T-cell (primary cell): ENCODE results near the gene EOLA1. TPM values are rescaled to one million over a fixed set of nuclear protein-coding genes. Genes with fewer than 3 reads are reported as not detected.
"Not testable (repeated sequence)": the region's sequence is repeated elsewhere in the genome, so short reads cannot be mapped to it uniquely, and the experiment has no call there.

ENCODE experiments used
- ATAC-seq, 4 experiments: fragments of 200-7000 bp in 3 of 4; fragments of 150-1000 bp in 1 of 4; cut with Tn5 transposase; replicated peaks in 1 of 4; 1 replicate in 3 of 4; 2 replicates in 1 of 4; pipeline ENCODE4 v1.10.0; 2021; ENCODE audit warnings: moderate library complexity in 3 of 4, mild to moderate bottlenecking in 2 of 4, moderate number of reproducible peaks in 1 of 4
- CTCF ChIA-PET, 2 donors: fragments of 300-600 bp; sonication (Branson Sonifier 250); formaldehyde crosslinking; loops; one replicate each; lab custom pipeline; 2022; ENCODE audit warnings: antibody characterized with exemption in 2 of 2; lab: Charles Lee
- POLR2A ChIA-PET, 2 donors: fragments of 300-600 bp; sonication (Branson Sonifier 250); formaldehyde crosslinking; loops; one replicate each; lab custom pipeline; 2022; ENCODE audit warnings: antibody characterized with exemption in 2 of 2; lab: Charles Lee
- DNase-seq, 35 experiments: peaks; one replicate each; pipeline versions ENCODE4 v3.0.0 to v3.0.0-alpha.2; 2013 to 2023
- H3K27ac ChIP-seq: one replicate; pipeline ENCODE4 v1.5.1; 2013; ENCODE audit warnings: low read length
- H3K27me3 ChIP-seq, 2 experiments: replicated peaks in 1 of 2; 1 replicate in 1 of 2; 2 replicates in 1 of 2; pipeline versions ENCODE4 v1.6.1 to v1.7.0; 2013; ENCODE audit warnings: low read length in 1 of 2, mixed read lengths in 1 of 2; ENCODE audit not compliant: control insufficient read depth in 2 of 2, insufficient read depth in 2 of 2; ENCODE audit errors: extremely low read depth in 1 of 2
- H3K36me3 ChIP-seq, 2 donors: 1 replicate in 1 of 2; 2 replicates in 1 of 2; pipeline versions ENCODE4 v1.6.1 to v1.7.0; 2013; ENCODE audit warnings: low read length in 1 of 2; ENCODE audit not compliant: control insufficient read depth in 2 of 2, insufficient read depth in 1 of 2; ENCODE audit errors: extremely low read depth in 1 of 2
- H3K4me1 ChIP-seq, 2 experiments: 1 replicate in 1 of 2; 2 replicates in 1 of 2; pipeline versions ENCODE4 v1.6.1 to v1.7.0; 2013; ENCODE audit warnings: low read length in 2 of 2, mixed read lengths in 1 of 2; ENCODE audit not compliant: insufficient read depth in 2 of 2, control insufficient read depth in 1 of 2; ENCODE audit errors: extremely low read depth in 1 of 2
- H3K4me3 ChIP-seq, 2 donors: 1 replicate in 1 of 2; 2 replicates in 1 of 2; pipeline versions ENCODE4 v1.5.1 to v1.7.0; 2013; ENCODE audit warnings: mild to moderate bottlenecking in 2 of 2, low read length in 1 of 2, moderate library complexity in 1 of 2; ENCODE audit not compliant: control insufficient read depth in 1 of 2; ENCODE audit errors: extremely low read depth in 1 of 2
- H3K9me3 ChIP-seq: 2 replicates; pipeline ENCODE4 v1.7.0; 2013
- H3K27ac Mint-ChIP-seq, 2 donors: one replicate each; pipeline ENCODE4 v1.8.0; 2020 to 2021; ENCODE audit warnings: mild to moderate bottlenecking in 2 of 2, mixed read lengths in 2 of 2
- H3K27me3 Mint-ChIP-seq, 2 donors: one replicate each; pipeline ENCODE4 v1.8.0; 2021 to 2022; ENCODE audit warnings: mixed read lengths in 2 of 2
- H3K36me3 Mint-ChIP-seq: one replicate; pipeline ENCODE4 v1.8.0; 2021; ENCODE audit warnings: mixed read lengths
- H3K4me1 Mint-ChIP-seq, 3 donors: one replicate each; pipeline ENCODE4 v1.8.0; 2020 to 2022; ENCODE audit warnings: mixed read lengths in 3 of 3, mild to moderate bottlenecking in 1 of 3
- H3K4me3 Mint-ChIP-seq, 3 donors: one replicate each; pipeline ENCODE4 v1.8.0; 2020 to 2022; ENCODE audit warnings: mild to moderate bottlenecking in 3 of 3, mixed read lengths in 3 of 3, moderate library complexity in 3 of 3
- H3K9me3 Mint-ChIP-seq, 3 donors: one replicate each; pipeline ENCODE4 v1.8.0; 2020 to 2022; ENCODE audit warnings: mixed read lengths in 3 of 3
- WGBS: methylation state at CpG from one replicate; pipeline ENCODE4 v1.1.5; 2013; ENCODE audit warnings: missing lambda C conversion rate; ENCODE audit not compliant: insufficient coverage; 5-methylcytosine and 5-hydroxymethylcytosine counted together
- total RNA-seq, 35 experiments: library from RNA in 6 of 35; stranded (reverse) in 6 of 35; fragments of 120-200 nt in 1 of 35; gene quantifications; one replicate each; pipeline versions ENCODE4 v1.2.1 to v1.2.4 and lab custom pipeline; 2013 to 2026

EOLA1 gene
- total RNA-seq, 5 donors from 2014 or later (not counting 1 experiment from before 2014, with no cell fraction given) = 24.1 to 79.0 (median 39.4) TPM

- H3K9me3 Mint-ChIP-seq, H3K27me3 Mint-ChIP-seq, H3K9me3 ChIP-seq, ATAC-seq, CTCF ChIA-PET, H3K4me1 ChIP-seq, POLR2A ChIA-PET, H3K4me3 ChIP-seq, H3K27ac Mint-ChIP-seq, H3K36me3 ChIP-seq, H3K27me3 ChIP-seq, H3K36me3 Mint-ChIP-seq, H3K27ac ChIP-seq, H3K4me3 Mint-ChIP-seq, H3K4me1 Mint-ChIP-seq, DNase-seq: not testable (repeated sequence)
- WGBS = no CpG with 5 or more reads among the region's 3 CpGs
Measured at GRCh38 chrX:149532868-149533267, 7.9 kb upstream of the EOLA1 start.

DNA sequence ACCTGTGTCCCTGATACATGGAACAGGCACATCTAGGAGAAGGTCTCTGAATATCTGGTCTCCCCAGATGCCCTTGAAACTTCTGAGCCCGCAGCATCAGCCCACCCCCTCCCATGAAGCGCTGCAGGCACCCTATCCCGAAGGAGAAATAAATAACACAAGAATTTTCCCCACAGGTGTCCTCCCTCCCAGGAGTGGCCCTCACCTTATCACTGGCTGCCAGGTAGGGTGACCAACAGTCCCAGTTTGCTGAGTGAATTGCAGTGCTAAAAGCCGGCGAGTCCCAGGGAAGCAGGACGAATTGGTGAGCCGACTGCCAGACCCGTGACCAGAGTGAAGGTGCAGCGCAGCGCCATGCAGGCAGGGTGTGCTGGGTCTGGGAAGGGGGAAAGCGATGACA is 6.8 kb upstream of the EOLA1 start:
- H3K36me3 Mint-ChIP-seq, H3K4me1 ChIP-seq, ATAC-seq, H3K4me3 ChIP-seq, H3K9me3 ChIP-seq, CTCF ChIA-PET, DNase-seq, H3K27ac Mint-ChIP-seq, H3K27me3 ChIP-seq, H3K9me3 Mint-ChIP-seq, POLR2A ChIA-PET, H3K4me1 Mint-ChIP-seq, H3K4me3 Mint-ChIP-seq, H3K36me3 ChIP-seq, H3K27me3 Mint-ChIP-seq, H3K27ac ChIP-seq: not testable (repeated sequence)
- WGBS = 100% methylated on average over 1 of the region's 11 CpGs

DNA sequence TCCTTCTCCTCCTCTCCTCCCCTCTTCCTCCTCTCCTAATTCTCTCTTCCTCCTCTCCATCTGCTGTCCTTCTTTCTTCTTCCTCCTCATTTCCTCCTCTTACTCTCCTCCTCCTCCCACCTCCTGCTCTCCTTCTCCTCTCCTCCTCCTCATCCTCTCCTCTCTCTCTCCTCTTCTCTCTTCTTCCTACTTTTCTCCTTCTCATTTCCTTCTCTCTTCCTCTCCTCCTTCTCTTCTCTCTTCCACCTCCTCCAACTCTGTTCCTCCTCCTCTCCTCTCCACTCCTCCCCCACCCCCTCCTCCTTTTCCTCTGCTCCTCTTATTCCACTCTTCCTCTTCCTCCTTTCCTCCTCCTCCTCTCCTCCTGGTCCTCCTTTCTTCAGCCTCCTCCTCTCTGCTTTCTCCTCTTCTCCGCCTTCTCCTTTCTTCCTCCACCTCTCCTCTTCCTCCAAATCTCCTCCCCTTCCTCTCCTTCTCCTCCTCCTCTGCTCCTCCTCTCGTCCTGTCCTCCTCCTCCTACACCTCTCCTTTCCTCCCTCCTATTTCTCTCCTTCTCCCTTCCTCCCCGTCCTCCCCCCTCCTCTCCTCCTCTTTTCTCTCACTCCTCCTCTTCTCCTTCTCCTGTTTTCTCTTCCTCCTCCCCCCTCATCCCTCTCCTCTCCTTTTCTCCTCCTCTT is 5.7 kb upstream of the EOLA1 start:
- H3K27me3 Mint-ChIP-seq, H3K9me3 ChIP-seq, DNase-seq, CTCF ChIA-PET, H3K4me3 ChIP-seq, H3K27me3 ChIP-seq, H3K36me3 Mint-ChIP-seq, H3K4me1 ChIP-seq, H3K27ac ChIP-seq, H3K4me3 Mint-ChIP-seq, ATAC-seq, POLR2A ChIA-PET, H3K36me3 ChIP-seq, H3K9me3 Mint-ChIP-seq, H3K27ac Mint-ChIP-seq: not testable (repeated sequence)
- WGBS = 83% methylated on average over 3 of the region's 3 CpGs
- peaks cover 4 to 10% (median 5%) of the 10 kb centered on the region in 3 donors for H3K4me1 Mint-ChIP-seq

- WGBS = no CpG with 5 or more reads among the region's 11 CpGs
- H3K4me3 ChIP-seq, CTCF ChIA-PET, POLR2A ChIA-PET, DNase-seq, H3K27ac ChIP-seq, H3K9me3 Mint-ChIP-seq, H3K27me3 ChIP-seq, ATAC-seq, H3K27me3 Mint-ChIP-seq, H3K36me3 ChIP-seq, H3K36me3 Mint-ChIP-seq, H3K4me3 Mint-ChIP-seq, H3K4me1 Mint-ChIP-seq, H3K27ac Mint-ChIP-seq, H3K9me3 ChIP-seq: not testable (repeated sequence)
- H3K4me1 ChIP-seq = peaks cover 3 to 16% of the 10 kb centered on the region in 2 experiments
Measured at GRCh38 chrX:149537474-149537873, 3.3 kb upstream of the EOLA1 start.

GRCh38 chrX:149539283-149540130 is 1.3 kb upstream of the EOLA1 start:
- H3K36me3 Mint-ChIP-seq = no peaks in the 10 kb centered on the region
- H3K27ac Mint-ChIP-seq = peak overlapping the region; percentile 87
- H3K4me3 Mint-ChIP-seq = peak overlapping the region; percentile 80 to 83 (median 80)
- H3K9me3 ChIP-seq = no peaks in the 10 kb centered on the region
- ATAC-seq (peak; percentile 49 to 60 (median 56)), DNase-seq (peak; percentile 60 to 93 (median 87))
- H3K9me3 Mint-ChIP-seq = no peaks in the 10 kb centered on the region
- POLR2A ChIA-PET = interaction anchor here (0.5 to 3.7 kb wide), 19 partner anchors 10 to 1031 kb away, joined by 3 to 111 read pairs (median 7); partner anchors contain the start of genes EOLA2 (in 1 of the 2) and IDS (in 1 of the 2)
- peaks cover 0 to 10% (median 8%) of the 10 kb centered on the region in 3 donors for H3K4me1 Mint-ChIP-seq
- H3K4me1 ChIP-seq = peaks cover 3 to 16% of the 10 kb centered on the region in 2 experiments
- 0% methylated on average over 9 of the region's 34 CpGs for WGBS
- peak overlapping the region; percentile 62 for H3K4me3 ChIP-seq
- peak overlapping the region; percentile 84 for H3K27ac ChIP-seq
- H3K27me3 ChIP-seq = no peaks in the 10 kb centered on the region
- CTCF ChIA-PET = interaction anchor here (0.6 to 2.7 kb wide), 13 partner anchors 9 to 400 kb away, joined by 3 to 64 read pairs (median 4); partner anchors contain the start of genes EOLA2 (in 1 of the 2) and IDS (in 1 of the 2)
- peaks cover 0 to 4% of the 10 kb centered on the region in 2 donors for H3K36me3 ChIP-seq
- H3K27me3 Mint-ChIP-seq = no peaks in the 10 kb centered on the region

DNA sequence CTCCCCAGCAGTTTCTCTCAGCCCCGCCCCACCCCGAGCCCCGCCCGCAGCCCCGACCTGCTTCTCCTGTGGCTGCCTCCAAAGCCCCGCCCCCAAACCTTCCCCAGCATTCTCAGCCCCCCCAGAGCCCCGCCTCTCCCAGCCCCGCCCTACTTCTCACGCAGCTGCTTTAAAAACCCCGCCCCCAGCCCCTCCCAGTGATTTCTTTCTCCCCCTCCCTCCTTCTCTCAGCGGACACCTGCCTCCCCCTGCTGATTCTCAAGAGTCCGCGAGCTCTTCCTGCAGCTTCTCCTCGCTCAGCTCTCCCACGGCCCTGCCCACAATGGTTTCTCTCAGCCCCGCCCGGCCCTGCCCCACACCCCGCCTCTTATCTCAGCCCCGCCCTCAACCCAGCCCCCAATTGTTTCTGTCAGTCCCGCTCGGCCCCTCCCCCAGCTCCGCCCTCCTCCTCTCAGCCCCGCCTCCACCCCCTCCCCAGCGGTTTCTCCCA is 636 bp upstream of the EOLA1 start:
- Histone ChIP-seq H3K27ac (peak overlapping the region; percentile 100), H3K9me3 (no peaks in the 10 kb centered on the region), H3K36me3 (peaks cover 0 to 4% of the 10 kb centered on the region in 2 donors), H3K4me1 (peaks cover 3 to 16% of the 10 kb centered on the region in 2 experiments), H3K4me3 (peak overlapping the region in 1 of 2 donors; percentile 91), H3K27me3 (no peaks in the 10 kb centered on the region)
- WGBS = 0% methylated on average over 1 of the region's 24 CpGs
- CTCF ChIA-PET = interaction anchor here (0.6 to 2.7 kb wide), 11 partner anchors 9 to 1648 kb away, joined by 3 to 64 read pairs (median 4); partner anchors contain the start of genes EOLA2 (in 1 of the 2) and IDS (in 1 of the 2)
- Mint-ChIP-seq H3K4me1 (peaks cover 0 to 10% (median 10%) of the 10 kb centered on the region in 3 donors), H3K27me3 (no peaks in the 10 kb centered on the region), H3K9me3 (no peaks in the 10 kb centered on the region), H3K27ac (peak overlapping the region; percentile 96 to 100), H3K4me3 (peak overlapping the region; percentile 76 to 97 (median 80)), H3K36me3 (no peaks in the 10 kb centered on the region)
- ATAC-seq (peak; percentile 58 to 68 (median 60)), DNase-seq (peak; percentile 73 to 94 (median 89))
- POLR2A ChIA-PET = interaction anchor here (0.6 to 3.7 kb wide), 20 partner anchors 10 to 1152 kb away, joined by 3 to 111 read pairs (median 8); partner anchors contain the start of genes EOLA2 (in 1 of the 2) and IDS (in 1 of the 2)
